Stimulated activated CD4-positive, alpha-beta T cell treated with anti-CD3 and anti-CD28 coated beads, Interleukin-1b, Interleukin-23, amount 100 ng/mL, for 1 hour (primary cell): ENCODE data around the gene TMEM121.

Experiments
- DNase-seq, 2 donors: peaks; one replicate each; pipeline ENCODE4 v3.0.0-alpha.2; 2020; ENCODE audit warnings: low read depth in 2 of 2

Gene TMEM121

GRCh38 chr14:105487449-105487985, 38.9 kb upstream of the TMEM121 start:
- no peak for DNase-seq

GRCh38 chr14:105487986-105488777, 38.2 kb upstream of the TMEM121 start:
- no peak for DNase-seq

- DNase-seq, result no peak
These were observed 37.4 kb upstream of the TMEM121 start for GRCh38 chr14:105488781-105489541.

DNA sequence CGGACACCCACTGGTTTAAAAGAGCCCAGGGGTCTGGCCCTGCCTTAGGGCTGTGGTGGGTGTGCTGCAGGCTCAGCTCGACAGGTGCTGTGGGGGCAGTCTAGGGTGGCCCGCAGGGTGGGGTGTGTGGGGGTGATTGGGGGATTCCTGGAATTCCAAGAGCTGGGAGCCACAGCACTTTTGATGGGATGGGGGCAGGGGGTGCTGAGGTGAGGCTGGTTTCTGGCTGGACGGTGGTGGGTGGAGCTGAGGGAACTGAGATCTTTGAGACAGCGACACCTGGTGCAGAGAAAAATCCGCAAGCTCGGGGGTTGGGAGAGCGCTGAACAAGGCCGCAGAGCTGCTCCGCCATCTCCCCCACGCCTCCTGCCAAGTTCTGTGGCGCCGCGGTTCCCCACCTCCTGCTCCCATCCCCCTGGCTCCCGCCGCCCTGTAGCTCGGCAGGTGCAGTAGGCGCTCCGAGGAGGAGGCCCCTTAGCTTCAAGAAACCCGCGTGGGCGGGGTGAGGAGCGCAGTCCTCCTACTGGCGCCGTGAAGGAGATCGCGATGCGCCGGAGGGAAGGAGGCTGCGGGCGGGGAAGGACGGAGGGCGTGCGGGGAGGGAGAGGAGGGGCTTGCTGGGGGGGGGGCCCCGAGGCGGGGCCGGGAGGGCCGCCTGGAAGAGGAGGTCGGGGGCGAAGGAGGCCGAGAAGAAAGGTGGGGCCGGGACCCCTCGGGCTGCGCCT, 36.7 kb upstream of the TMEM121 start:
- peak; percentile 61 to 64 for DNase-seq

- DNase-seq, result no peak
These were observed 36.2 kb upstream of the TMEM121 start for GRCh38 chr14:105490267-105490571.

GRCh38 chr14:105490572-105491365, 35.6 kb upstream of the TMEM121 start, which contains the start of gene TEDC1:
Gene TEDC1 (plus strand): TSS chr14:105491246. CDS start chr14:105491376, 130 bp downstream.
- DNase-seq, result peak; percentile 93 to 99

DNA sequence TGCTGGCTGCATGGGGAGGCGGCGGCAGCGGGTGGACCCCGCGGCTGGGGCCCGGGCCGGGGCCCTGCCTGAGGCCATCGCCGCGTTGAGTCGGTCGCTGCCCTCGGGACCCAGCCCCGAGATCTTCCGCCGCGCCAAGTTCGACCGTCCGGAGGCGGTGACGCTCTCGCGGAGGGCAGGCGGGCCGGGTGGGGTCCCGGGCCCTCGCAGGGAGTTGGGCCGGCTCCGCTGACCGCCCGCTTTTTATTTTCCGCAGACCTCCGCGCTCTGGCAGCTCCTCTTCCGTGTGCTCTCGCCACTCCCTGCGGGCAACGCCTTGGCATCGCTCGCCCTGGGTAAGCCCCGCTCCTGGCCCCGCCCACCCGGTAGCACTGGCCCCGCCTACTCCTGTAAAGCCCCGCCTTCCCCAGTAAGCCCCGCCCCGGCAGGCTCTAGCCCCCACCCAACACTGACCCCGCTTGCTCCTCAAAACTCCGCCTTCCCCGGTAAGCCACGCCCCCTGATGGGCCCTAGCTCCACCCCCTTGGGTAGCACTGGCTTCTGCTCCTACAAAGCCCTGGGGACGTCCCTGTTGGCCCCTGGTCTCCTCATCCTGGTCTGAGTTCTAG, 34.9 kb upstream of the TMEM121 start:
- peak; percentile 61 to 89 for DNase-seq

- no peak for DNase-seq
These were observed 34.1 kb upstream of the TMEM121 start for GRCh38 chr14:105492031-105492970.

DNA sequence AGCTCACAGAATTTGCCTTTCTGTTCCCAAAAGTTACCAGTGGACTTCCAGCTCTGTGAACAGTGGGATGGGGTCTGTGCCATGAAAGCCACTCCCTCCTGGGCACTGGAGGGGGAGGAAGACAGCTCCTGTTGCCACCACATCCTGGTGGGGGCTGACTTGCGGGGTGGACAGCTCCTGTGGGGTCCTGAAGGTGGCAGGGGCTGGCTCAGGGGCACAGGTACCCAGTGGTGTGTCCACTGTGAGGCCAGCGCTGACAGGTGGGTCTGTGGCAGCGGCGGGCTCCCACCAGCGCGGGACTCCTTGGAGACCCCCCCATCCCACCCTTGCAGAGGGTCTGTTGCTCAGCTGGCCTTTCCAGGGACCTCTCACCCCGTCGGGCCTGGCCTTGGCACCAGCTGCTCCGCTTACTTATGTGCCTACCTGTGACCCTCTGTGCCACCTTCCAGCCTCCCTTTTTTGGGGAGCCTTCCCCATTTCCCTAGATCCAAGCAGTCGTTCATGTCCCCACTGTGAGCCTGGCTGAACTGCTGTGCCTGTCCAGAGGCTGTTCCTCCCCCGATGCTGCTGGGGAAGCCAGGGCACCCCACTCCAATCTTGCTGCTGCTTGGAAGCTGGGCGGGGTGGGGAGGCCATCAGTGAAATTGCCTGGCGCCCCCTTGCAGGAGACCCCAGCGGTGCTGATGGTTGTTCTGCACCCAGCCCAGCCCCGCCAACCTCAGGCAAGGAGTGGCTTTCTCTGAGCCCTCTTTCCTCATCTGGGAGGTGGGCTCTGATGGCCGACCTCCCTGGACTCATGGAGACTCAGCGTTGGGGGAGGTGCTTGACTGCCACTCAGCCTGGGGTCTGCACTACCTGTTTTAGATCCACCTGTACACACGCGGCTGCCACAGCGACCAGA, 33.2 kb upstream of the TMEM121 start:
- DNase-seq, result no peak

DNA sequence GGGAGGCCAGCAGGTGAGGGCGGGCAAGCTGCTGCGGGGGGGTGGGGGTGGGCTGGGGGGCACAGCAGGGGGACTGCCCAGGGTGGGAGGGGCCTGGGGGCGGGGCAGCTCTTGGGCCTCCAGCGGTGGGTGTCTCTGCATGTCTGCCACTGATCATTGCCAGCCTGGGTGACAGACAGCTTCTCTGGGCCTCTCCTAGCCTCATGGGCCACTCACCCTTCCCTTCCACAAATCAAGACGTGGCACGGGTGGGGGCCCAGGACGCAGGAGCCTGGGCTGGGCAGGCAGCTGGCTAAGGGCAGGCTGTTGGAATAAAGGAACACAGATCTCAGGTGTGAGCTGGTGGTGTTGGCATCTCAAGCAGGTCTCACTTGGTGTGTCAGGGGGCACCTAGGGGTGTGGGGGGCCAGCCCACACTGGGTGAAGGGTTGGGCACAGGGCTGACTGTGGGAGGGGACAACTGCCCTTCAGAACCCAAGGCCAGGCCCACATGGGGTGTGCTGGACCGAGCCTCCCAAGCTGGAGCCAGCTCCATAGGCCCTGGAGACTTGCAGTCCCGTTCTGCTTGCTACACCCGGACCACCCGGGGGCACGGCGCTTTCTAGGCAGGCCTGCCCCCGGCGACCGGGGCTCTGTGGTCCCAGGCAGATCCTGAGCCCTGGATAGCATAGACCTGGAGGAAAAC, 32.3 kb upstream of the TMEM121 start:
- DNase-seq, result no peak

DNA sequence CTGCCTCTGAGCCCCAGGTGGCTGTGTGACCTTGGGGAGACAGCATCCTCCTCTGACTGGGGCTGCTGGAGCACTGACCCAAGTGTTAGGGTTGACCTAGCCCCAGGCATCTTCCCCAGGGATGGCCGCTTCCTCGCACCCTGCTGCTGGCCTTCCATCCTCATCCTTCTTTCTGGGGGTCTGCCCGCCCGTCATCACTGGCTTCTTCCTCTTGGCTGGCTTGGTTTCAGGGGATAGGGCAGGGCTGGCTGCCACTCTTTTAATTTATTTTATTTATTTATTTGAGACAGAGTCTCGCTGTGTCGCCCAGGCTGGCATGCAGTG, 31.8 kb upstream of the TMEM121 start:
- DNase-seq, result no peak

GRCh38 chr14:105495101-105495989, 31.0 kb upstream of the TMEM121 start:
- no peak for DNase-seq

DNA sequence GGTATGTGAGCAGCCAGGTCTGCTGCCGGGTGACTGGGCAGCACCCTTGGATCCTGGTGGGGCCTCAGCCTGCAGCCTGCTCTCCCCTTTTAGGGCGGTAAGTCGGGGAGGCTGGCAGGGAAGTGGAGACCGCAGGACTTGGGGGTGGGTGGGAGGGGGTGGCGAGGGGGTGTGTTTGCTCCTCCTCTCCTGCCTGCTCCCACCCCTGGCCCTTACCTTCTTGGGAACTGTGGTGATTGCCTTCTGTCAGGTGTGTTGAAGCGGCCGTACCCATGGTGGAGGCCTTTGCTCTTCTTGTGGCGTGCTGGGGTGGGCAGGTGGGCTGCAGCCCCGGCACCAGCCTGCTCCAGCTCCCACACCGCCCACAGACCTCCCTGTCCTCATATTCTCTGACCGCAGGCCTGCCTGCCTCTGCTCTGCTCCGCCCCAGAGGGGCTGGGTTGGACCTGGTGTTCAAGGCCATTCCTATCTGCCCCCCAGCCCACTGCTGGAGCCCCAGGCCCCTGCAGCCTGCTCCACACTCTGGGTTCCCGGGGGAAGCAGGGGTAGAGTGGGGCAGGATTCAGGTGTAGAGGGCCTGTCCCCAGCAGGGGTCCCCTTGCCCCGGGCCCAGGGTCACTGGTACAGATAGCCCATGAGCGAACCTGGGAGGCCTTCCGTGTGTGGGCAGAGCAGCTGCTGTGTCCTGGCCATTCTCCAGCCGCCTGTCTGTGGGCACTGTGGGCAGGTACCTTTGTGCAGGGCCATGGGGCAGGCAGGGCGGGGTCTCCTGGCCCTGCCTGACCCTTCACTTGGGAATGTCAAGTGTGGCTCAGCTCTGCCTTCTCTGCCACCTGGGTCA, 30.2 kb upstream of the TMEM121 start:
- DNase-seq, result no peak

DNA sequence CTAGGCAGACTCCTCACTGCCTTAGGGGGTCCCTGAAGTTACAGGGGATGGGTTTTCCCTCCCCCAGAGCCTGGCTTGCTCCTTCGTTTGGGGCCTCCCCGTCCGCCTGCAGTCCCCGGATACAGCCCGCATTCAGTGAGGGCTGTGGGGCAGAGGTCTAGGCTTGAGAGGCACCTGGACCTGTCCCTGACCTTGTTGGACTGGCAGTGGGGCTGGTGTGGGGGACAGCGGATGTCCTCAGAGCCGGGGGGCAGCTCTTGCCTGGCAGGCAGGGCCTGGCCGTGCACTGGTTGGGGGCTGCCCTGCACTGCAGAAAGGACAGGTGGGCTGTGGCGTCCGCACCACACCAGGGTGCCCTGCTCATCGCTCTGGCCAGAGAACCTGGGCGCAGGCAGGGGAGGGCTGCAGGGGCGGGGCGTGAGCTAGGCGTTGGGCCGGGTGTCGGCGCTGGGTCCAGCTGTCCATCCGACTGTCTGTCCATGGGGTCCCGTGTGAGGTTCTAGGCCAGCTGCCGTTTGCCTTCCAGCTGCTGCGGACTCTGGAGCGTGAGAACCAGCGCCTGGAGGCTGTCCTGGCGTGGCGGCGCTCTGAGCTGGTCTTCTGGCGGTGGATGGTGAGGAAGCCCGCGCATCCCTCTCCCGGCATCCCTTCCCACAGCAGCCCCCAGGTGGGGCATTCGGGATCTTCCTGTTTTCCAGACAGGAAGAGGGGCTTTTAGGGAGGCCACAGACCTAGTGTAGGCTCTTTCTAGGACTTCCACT, 29.4 kb upstream of the TMEM121 start:
- no peak for DNase-seq

DNA sequence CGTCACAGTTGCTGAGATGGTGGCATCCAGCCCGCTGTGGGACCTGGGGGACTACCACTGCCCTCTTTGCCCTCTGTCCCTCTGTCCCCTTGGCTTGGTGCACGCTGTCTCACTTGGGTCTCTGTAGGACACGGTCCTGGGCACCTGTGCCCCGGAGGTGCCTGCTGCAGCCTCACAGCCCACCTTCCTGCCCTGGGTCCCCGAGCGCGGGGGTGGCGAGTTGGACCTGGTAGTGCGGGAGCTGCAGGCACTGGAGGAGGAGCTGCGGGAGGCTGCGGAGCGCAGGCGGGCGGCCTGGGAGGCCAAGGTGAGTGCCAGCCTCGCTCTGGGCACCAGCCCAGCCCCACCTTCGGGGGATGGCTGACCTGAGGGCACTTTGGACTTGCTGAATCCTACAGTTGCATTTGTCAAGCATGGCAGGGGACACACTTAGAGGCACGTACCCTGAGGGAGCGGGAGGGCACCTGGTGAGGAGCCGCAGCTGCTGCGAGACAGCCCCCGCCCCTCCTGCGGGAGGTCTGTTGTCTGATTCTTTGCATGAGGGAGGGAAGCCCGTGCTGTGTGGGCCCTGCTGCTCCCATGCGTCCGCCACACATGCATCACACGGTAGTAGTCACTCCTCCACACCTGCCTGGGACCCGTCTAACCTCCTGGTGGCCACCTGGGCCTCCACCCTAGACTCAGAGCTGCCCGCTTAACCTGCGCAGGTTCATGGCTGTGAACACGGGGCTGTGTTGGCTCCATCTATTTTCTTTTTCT, 28.5 kb upstream of the TMEM121 start:
- DNase-seq, result no peak
